Stimulated activated CD8-positive, alpha-beta memory T cell treated with anti-CD3 and anti-CD28 coated beads, Interleukin-2, amount 100 ng/mL, for 1 hour (primary cell): ENCODE results near the gene ARHGEF25.
A peak's percentile ranks its signal among the peaks of the same experiment; 100 is the strongest.
"Not testable (repeated sequence)": the region's sequence is repeated elsewhere in the genome, so short reads cannot be mapped to it uniquely, and the experiment has no call there.

Experiments
- DNase-seq, 2 donors: peaks; one replicate each; pipeline ENCODE4 v3.0.0-alpha.2; 2020; ENCODE audit warnings: low read depth in 2 of 2

ARHGEF25 gene

GRCh38 chr12:57585156-57585555 is 26.1 kb upstream of the ARHGEF25 start:
- DNase-seq: no peak

DNA sequence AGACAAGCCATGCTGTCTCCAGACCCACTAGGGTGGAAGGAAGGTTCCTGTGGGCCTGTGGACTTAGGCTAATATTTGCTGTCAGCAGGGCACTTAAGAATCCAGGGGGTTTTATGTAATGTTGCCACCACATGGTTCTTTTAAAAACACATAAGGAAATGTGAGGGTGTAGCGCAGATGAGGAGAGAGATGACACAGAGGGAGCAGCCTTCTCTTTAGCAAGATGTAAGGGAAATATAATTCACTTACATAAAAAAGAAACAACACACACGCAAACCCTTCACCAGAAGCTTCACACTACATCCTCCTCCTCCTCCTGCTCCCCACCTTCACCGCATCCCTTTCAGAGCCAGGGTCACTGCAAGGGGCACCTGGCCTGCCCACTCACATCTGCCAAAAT is 25.1 kb upstream of the ARHGEF25 start:
- DNase-seq: no peak

GRCh38 chr12:57586832-57587429 is 24.3 kb upstream of the ARHGEF25 start:
- no peak for DNase-seq

- DNase-seq: not testable (repeated sequence)
Observed at GRCh38 chr12:57588951-57589610, 22.2 kb upstream of the ARHGEF25 start.

DNA sequence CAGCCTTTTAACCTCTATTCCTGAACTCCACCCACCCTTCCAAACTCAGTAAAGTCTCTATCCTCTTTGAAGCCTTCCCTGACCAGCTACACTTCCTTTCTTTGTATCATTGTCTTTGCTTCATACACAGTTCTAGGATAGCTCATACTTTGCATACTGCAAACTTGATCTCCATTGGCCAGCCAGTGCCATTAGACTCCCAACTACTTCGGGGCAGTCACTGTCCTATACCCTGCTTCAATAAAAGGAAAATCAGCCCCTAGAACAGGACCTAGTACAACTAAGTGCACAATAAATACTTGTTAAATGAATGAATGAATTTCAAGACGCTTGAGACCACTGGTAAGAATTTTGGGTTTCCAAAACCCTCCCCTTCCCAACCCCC is 20.8 kb upstream of the ARHGEF25 start:
- DNase-seq: no peak

GRCh38 chr12:57590864-57591781 is 20.1 kb upstream of the ARHGEF25 start, which contains the start of gene PIP4K2C:
Gene PIP4K2C (plus strand): TSS chr12:57591192. CDS start chr12:57591290, 98 bp downstream.
- peak; percentile 50 to 60 for DNase-seq

DNA sequence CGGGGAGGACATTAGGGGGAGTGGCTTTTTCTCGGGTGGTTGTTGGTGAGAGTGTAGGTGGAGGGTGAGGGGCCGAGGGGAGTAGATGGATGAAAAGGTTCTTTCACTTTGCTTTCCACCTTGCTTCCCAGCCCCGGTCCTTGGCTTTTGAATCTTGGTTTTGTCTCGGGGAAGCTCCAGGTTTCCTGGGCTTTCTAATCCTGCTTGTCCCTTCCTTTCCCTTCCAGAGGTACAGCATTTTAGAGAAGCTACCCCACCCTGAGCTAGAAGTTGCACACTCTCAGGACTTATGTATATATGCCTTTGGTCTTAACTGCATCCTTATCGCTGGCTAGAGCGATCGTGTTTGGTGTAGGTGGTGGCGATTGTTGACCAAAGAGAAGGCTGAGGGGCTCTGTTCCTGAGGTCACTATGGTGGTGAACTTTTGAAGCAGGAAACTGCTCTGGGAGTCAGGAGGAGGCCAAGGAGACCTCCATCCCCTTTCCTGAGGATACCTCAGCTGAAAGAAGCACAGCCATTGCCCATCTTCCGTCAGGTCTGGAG is 19.4 kb upstream of the ARHGEF25 start:
- no peak for DNase-seq

DNA sequence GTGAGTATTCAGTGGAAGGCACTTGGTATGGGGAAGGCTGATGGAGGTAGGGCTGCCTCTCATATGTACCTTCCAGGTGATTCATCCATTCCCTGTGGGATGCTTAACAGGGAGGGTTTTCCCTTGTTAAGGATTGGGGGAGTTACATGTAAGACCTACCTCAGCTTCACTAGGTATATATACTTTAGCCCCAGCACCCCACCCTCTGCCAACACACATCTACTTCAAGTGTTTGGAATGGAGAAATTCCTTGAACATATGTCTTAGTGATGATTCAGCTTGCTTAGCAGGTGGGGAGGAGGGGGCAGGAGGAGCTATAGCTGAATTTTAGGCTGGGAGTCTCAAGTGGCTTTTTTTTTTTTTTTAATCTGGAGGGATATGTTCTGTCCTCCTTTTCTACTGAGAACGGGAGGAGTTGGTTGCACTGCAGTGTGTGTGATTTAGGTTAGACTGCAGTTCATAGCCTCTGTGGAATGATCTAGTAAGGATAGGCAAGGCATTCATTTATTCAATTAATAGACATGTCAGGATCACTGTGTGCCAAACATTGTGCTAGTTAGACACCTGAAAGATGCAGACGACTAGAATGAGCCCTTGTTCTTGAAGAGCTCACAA is 18.6 kb upstream of the ARHGEF25 start:
- no peak for DNase-seq

GRCh38 chr12:57593187-57593586 is 18.0 kb upstream of the ARHGEF25 start:
- no peak for DNase-seq

- no peak for DNase-seq
Observed at GRCh38 chr12:57600395-57600794, 10.8 kb upstream of the ARHGEF25 start.

DNA sequence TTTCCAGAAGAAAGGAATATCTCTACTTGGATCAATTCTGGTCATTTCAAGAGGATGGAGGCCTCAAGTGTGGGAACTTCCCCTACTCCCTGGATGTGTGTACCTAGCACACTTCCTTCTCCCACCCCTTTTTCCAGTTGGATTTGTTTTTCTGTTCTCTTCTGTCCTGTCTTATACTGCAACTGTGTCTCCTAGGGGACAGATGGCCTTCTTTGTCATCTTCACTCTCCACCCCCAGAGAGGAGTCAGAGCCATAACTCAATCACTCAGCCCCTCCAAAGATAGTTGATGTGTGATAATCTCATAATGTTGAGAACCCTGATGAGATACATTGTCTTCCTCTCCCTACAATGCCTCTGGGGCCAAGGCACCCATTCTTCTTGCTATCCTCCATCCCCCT is 8.7 kb upstream of the ARHGEF25 start:
- no peak for DNase-seq

- DNase-seq: no peak
Observed at GRCh38 chr12:57603324-57603723, 7.9 kb upstream of the ARHGEF25 start.

DNA sequence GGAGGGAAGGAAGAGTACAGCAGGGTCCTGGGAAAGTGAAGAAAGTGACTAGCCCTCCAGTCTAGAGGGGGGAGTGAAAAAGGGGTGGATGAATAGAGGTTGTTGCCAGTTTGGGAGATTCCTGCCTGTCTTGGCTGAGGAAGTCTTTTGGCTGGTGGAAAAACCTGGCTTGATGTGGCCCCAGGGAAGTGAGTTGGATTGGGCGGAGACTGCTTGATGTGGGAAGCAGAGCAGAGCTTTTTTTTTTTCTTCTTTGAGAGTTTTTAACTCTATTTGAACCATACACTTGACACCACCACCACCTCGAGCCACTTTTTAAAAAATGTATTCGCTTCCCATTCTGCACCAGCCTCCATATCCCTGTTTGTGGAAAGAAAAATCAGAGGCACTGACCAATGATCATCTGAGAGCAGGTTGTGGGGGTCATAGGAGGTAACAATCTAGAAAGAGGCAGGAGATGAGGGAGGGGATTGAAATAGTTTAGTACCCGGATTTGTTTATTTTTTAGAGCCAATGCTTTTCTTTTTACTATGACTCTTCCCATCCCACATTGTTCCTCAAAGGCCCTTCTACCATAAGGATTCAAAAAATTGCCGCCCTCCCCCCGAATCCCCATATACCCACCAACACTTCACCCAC is 7.3 kb upstream of the ARHGEF25 start:
- DNase-seq: no peak

DNA sequence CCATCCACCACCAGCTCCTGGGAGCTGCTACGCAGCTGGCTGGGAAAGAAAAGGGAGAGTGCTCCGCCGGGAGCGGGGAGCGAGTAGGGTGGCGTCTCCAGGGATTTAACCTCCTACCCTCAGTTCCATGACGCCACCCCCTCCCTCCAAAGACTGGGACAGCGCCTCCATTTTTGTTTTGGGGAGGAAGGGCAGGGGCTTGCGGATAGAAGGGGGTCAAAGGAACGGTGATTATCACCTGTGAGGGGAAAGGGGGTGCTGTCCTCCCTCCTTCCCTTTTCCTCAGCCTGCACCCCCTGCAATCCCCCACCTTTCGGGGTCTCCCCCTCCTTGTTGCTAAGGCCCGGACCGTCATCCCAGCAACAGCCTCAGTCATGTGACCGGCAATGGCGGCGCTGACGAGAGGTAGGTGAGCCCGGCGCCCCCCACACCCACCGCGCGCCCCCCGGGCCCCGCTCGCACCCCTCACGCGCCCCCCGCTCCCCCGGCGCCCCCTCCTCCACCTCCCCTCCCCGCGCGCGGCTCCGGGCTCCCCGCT is 6.7 kb upstream of the ARHGEF25 start, which contains the start of gene DTX3:
Gene DTX3, plus strand, starts transcription at position 371 of the 538 bp plus-strand sequence. CDS start 1,694 bp downstream, outside the sequence.
- no peak for DNase-seq

DNA sequence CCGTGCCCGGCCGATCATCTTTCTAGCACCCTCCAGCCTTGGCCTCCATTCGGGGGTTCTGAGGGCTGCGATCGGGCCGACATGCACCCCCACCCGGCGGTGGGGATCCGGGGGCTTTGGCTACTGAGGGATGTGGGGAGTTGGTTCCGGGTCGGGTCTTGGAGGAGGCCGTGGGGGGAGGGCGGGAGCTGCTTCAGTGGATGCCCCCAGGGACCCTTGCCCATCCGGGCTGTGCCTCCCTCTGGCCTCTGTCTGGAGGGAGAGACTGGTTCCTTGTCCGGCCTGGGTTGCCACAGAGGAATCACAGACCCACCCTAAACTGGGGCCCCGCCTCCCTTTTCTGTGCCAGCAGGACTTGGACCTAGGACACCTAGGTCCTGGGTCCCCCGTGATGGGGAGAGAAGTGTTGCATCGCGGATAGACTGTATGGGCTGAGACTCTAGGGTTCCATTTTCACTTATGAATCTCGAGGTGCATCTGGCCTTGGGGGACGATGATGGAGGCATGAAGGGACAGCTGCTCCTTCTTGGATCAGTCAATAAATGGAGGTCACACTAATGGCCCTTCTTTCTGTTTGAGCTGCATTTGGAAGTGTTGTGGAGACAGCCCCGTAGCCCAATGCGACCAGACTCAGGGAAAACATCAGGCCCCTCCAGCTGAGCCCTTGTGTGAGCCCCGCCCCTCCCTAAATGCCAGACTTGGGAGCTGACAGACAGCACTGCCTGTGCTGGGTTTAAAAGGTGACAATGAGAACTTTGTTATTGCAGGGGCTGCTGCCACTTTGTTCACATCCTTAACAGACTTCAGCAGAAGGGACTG is 6.0 kb upstream of the ARHGEF25 start:
- DNase-seq: no peak

DNA sequence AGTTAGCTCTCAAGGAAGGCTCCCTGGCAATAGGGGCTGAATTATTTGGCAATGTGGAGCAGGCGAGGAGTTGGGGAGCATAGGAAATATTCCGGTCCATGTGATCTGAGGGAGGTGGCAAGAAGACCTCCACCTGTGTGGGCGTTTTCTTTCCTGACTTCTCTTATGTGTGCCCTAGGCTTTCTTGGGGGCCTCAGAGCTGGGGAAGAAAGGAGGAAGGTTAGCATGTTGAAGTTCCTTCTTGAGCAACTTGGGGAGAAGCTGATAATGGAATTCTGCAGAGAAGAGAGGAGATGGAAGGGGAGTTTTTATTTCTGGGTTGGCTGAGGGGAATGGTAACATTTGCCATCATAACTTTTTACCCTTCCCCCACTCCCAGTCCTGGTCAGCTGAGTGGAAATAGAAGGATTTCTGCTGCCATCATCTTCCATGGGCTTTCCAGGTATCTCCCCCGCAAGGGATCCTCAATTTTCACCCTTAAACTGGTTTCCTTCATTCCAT is 5.4 kb upstream of the ARHGEF25 start:
- DNase-seq: no peak

GRCh38 chr12:57606399-57606798 is 4.8 kb upstream of the ARHGEF25 start:
- no peak for DNase-seq

- no peak for DNase-seq
Observed at GRCh38 chr12:57606821-57607220, 4.4 kb upstream of the ARHGEF25 start.

DNA sequence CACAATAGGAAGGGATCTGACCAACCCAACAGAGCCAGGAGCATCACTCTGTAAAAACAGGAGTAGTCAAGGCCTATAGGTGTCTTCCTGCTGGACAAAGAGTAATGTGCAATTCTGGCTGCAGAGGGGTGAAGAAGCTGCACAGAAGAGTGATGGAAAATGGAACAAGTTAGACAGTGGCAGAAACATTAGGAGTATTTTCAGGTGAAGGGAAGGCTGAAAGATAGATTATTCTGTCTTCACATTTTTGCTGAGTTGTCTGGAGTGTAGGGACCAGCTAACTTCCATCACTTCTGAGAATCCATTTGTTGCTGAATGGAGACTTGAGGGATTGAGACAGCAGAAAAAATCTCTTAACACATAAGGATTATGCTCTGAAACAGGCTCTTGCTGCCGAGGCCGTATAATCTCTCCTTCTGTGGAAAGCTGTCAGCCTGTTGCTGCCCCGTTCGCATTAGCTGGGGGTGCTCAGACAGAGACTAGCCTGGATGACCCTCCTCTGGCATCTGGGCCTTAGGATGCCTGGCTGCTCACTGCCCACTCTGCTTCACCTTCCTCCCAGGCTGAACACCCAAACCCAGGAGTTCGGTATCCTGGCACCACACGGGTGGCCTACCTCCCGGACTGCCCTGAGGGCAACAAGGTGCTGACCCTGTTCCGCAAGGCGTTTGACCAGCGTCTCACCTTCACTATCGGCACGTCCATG is 3.1 kb upstream of the ARHGEF25 start:
- DNase-seq: no peak
